Karpas-422 (cell line): ENCODE data around the gene STK32C. TPM values are rescaled to one million over a fixed set of nuclear protein-coding genes. Genes with fewer than 3 reads are reported as not detected.
"Not testable (repeated sequence)": the region's sequence is repeated elsewhere in the genome, so short reads cannot be mapped to it uniquely, and the experiment has no call there.

Experiments
- DNase-seq: peaks from one replicate; pipeline ENCODE4 v3.0.0-alpha.2; 2015
- H2AFZ ChIP-seq: fragments of 200-600 bp; sonication (generic); 2 replicates; pipeline ENCODE4 v1.6.1; 2014; ENCODE audit warnings: antibody characterized with exemption, low read length, mixed read lengths
- H3K27ac ChIP-seq: fragments of 200-600 bp; sonication (generic); 2 replicates; pipeline ENCODE4 v1.5.1; 2014; ENCODE audit warnings: mild to moderate bottlenecking, low read length, moderate library complexity
- H3K27me3 ChIP-seq: fragments of 200-600 bp; sonication (generic); 2 replicates; pipeline ENCODE4 v1.6.1; 2014; ENCODE audit warnings: low read length, mixed read lengths
- H3K36me3 ChIP-seq: fragments of 200-600 bp; sonication (generic); 2 replicates; pipeline ENCODE4 v1.6.1; 2014; ENCODE audit warnings: low read length, mixed read lengths; ENCODE audit not compliant: insufficient read depth
- H3K4me1 ChIP-seq: fragments of 200-600 bp; sonication (generic); 2 replicates; pipeline ENCODE4 v1.6.1; 2014; ENCODE audit warnings: mild to moderate bottlenecking, low read length, mixed read lengths
- H3K4me2 ChIP-seq: fragments of 200-600 bp; sonication (generic); 2 replicates; pipeline ENCODE4 v1.6.1; 2014; ENCODE audit warnings: low read length, low read depth, mild to moderate bottlenecking; ENCODE audit not compliant: poor library complexity, severe bottlenecking
- H3K4me3 ChIP-seq: fragments of 200-600 bp; sonication (generic); 2 replicates; pipeline ENCODE4 v1.5.1; 2014; ENCODE audit warnings: mild to moderate bottlenecking, antibody characterized with exemption, low read length, mixed read lengths
- H3K79me2 ChIP-seq: fragments of 200-600 bp; sonication (generic); 2 replicates; pipeline ENCODE4 v1.6.1; 2014; ENCODE audit warnings: mild to moderate bottlenecking, low read length, mixed read lengths
- H3K9ac ChIP-seq: fragments of 200-600 bp; sonication (generic); 2 replicates; pipeline ENCODE4 v1.6.0; 2014; ENCODE audit warnings: low read length
- H3K9me2 ChIP-seq: fragments of 200-600 bp; sonication (generic), shearing (Covaris generic); replicated peaks from 2 replicates; pipeline ENCODE4 v1.6.0; 2014; ENCODE audit warnings: mild to moderate bottlenecking, low read length, moderate library complexity; ENCODE audit not compliant: insufficient read depth
- H3K9me3 ChIP-seq: fragments of 300-700, 200-600 bp; sonication (generic); 2 replicates; pipeline ENCODE4 v1.6.1; 2014; ENCODE audit warnings: low read length, mixed read lengths
- H4K20me1 ChIP-seq: fragments of 200-600 bp; sonication (generic); 2 replicates; pipeline ENCODE4 v1.6.1; 2014; ENCODE audit warnings: mild to moderate bottlenecking, antibody characterized with exemption, low read length, low read depth; ENCODE audit not compliant: insufficient read depth
- total RNA-seq: library from RNA; depleted of rRNA; stranded (reverse); fragments of >200 nt; shearing (Covaris generic); gene quantifications from 2 replicates; pipeline ENCODE4 v1.2.3, GENCODE V29; 2014; ENCODE audit warnings: low replicate concordance

Gene STK32C
- total RNA-seq, 1 experiment from 2014 or later = 8.4 TPM

- no peak for DNase-seq
- Histone ChIP-seq H3K9me2 (no peaks in the 10 kb centered on the region), H3K9ac (no peak overlapping the region), H2AFZ (no peak overlapping the region), H3K79me2 (no peaks in the 10 kb centered on the region), H3K27ac (no peak overlapping the region), H3K27me3 (no peaks in the 10 kb centered on the region), H3K9me3 (no peaks in the 10 kb centered on the region), H3K4me1 (no peaks in the 10 kb centered on the region), H4K20me1 (peaks cover 5% of the 10 kb centered on the region; the same call in 1 of the 2 replicates), H3K36me3 (no peaks in the 10 kb centered on the region), H3K4me3 (no peak overlapping the region), H3K4me2 (no peak overlapping the region)
These were observed 13.1 kb upstream of the STK32C start for GRCh38 chr10:132320654-132321469.

GRCh38 chr10:132319853-132320653, 12.3 kb upstream of the STK32C start:
- Histone ChIP-seq H3K27me3 (no peaks in the 10 kb centered on the region), H4K20me1 (peaks cover 5% of the 10 kb centered on the region; the same call in 1 of the 2 replicates), H3K36me3 (no peaks in the 10 kb centered on the region), H3K9me2 (no peaks in the 10 kb centered on the region), H3K9ac (no peak overlapping the region), H3K4me1 (no peaks in the 10 kb centered on the region), H2AFZ (no peak overlapping the region), H3K4me2 (no peak overlapping the region), H3K4me3 (no peak overlapping the region), H3K9me3 (no peaks in the 10 kb centered on the region), H3K79me2 (no peaks in the 10 kb centered on the region), H3K27ac (no peak overlapping the region)
- no peak for DNase-seq

GRCh38 chr10:132317477-132317876, 9.7 kb upstream of the STK32C start:
- H4K20me1 ChIP-seq, H3K9ac ChIP-seq, H3K4me3 ChIP-seq, H3K27me3 ChIP-seq, H3K27ac ChIP-seq, DNase-seq, H3K79me2 ChIP-seq, H3K4me2 ChIP-seq, H3K36me3 ChIP-seq, H3K4me1 ChIP-seq, H2AFZ ChIP-seq, H3K9me3 ChIP-seq, H3K9me2 ChIP-seq: not testable (repeated sequence)

GRCh38 chr10:132316133-132316532, 8.4 kb upstream of the STK32C start:
- Histone ChIP-seq H3K27me3 (no peaks in the 10 kb centered on the region), H3K9ac (no peak overlapping the region), H3K36me3 (no peaks in the 10 kb centered on the region), H4K20me1 (no peaks in the 10 kb centered on the region), H3K79me2 (no peaks in the 10 kb centered on the region), H3K4me1 (no peaks in the 10 kb centered on the region), H2AFZ (no peak overlapping the region), H3K4me2 (no peak overlapping the region), H3K27ac (no peak overlapping the region), H3K9me3 (no peaks in the 10 kb centered on the region), H3K9me2 (no peaks in the 10 kb centered on the region), H3K4me3 (no peak overlapping the region)
- no peak for DNase-seq

- H2AFZ ChIP-seq, H3K9ac ChIP-seq, H3K4me1 ChIP-seq, H3K27me3 ChIP-seq, H3K27ac ChIP-seq, DNase-seq, H3K9me3 ChIP-seq, H3K4me2 ChIP-seq, H4K20me1 ChIP-seq, H3K4me3 ChIP-seq, H3K79me2 ChIP-seq, H3K9me2 ChIP-seq, H3K36me3 ChIP-seq: not testable (repeated sequence)
These were observed 7.1 kb upstream of the STK32C start for GRCh38 chr10:132314881-132315280.

GRCh38 chr10:132314336-132314735, 6.6 kb upstream of the STK32C start:
- H3K27ac ChIP-seq = no peak overlapping the region
- no peaks in the 10 kb centered on the region for H3K36me3 ChIP-seq
- no peak overlapping the region for H3K4me3 ChIP-seq
- H3K4me1 ChIP-seq = no peaks in the 10 kb centered on the region
- no peak overlapping the region for H2AFZ ChIP-seq
- H3K9ac ChIP-seq = no peak overlapping the region
- no peaks in the 10 kb centered on the region for H3K27me3 ChIP-seq
- DNase-seq = no peak
- no peaks in the 10 kb centered on the region for H3K79me2 ChIP-seq
- H3K4me2 ChIP-seq = no peak overlapping the region
- no peaks in the 10 kb centered on the region for H3K9me2 ChIP-seq
- H3K9me3 ChIP-seq = no peaks in the 10 kb centered on the region
- no peaks in the 10 kb centered on the region for H4K20me1 ChIP-seq

- Histone ChIP-seq H4K20me1 (no peaks in the 10 kb centered on the region), H3K4me1 (no peaks in the 10 kb centered on the region), H3K27me3 (no peaks in the 10 kb centered on the region), H2AFZ (no peak overlapping the region), H3K36me3 (no peaks in the 10 kb centered on the region), H3K9me3 (no peaks in the 10 kb centered on the region), H3K27ac (no peak overlapping the region), H3K79me2 (no peaks in the 10 kb centered on the region), H3K4me3 (no peak overlapping the region), H3K9ac (no peak overlapping the region), H3K4me2 (no peak overlapping the region), H3K9me2 (no peaks in the 10 kb centered on the region)
- DNase-seq = no peak
These were observed 6.1 kb upstream of the STK32C start for GRCh38 chr10:132313865-132314264.

GRCh38 chr10:132313305-132313704, 5.6 kb upstream of the STK32C start:
- H3K79me2 ChIP-seq = no peaks in the 10 kb centered on the region
- H3K9ac ChIP-seq = no peak overlapping the region

More at GRCh38 chr10:132313305-132313704, 5.6 kb upstream of the STK32C start:
- Histone ChIP-seq H3K4me2 (no peak overlapping the region), H3K4me3 (no peak overlapping the region), H3K36me3 (no peaks in the 10 kb centered on the region), H2AFZ (no peak overlapping the region), H3K4me1 (no peaks in the 10 kb centered on the region), H3K27ac (no peak overlapping the region), H4K20me1 (no peaks in the 10 kb centered on the region), H3K27me3 (no peaks in the 10 kb centered on the region), H3K9me2 (no peaks in the 10 kb centered on the region), H3K9me3 (no peaks in the 10 kb centered on the region)
- no peak for DNase-seq
